GM12801 (cell line): Measurements from ENCODE around the gene NEO1.

ENCODE experiments used
- TF ChIP-seq, protein P1 (sequence below): IDR thresholded peaks from one replicate; pipeline ENCODE4 v1.5.1; 2011; ENCODE audit warnings: control low read depth; ENCODE audit not compliant: insufficient read length; ENCODE audit errors: extremely low read depth

Gene NEO1

DNA sequence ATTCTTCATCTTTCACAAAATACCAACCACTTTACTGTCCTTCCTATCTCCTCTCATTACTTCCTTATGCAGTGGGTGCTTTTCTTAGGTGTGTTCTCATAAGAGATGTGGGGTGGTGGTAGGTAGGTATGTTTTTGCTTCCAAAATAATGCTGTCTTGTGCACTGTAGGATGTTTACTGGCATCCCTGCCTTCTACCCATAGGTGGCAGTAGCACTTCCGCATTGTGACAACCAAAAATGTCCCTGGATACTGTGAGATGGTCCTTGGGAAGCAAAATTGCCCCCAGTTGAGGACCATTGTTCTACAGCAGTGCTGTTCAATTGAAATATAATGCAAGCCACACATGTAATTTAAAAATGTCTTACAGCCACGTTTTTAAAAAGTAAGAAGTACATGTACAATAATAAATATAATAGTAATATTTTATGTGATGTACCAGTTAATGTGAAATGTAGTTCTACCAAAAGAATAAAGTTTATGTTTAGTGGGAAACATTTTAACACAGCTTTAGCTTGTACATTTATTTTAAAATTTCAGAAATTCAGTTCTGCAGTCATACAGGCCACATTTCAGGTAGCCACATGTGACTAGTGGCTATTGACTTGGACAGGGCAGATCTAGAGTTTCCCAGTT lies 75.2 kb downstream of the NEO1 start:
- TF ChIP-seq, protein P1, sequence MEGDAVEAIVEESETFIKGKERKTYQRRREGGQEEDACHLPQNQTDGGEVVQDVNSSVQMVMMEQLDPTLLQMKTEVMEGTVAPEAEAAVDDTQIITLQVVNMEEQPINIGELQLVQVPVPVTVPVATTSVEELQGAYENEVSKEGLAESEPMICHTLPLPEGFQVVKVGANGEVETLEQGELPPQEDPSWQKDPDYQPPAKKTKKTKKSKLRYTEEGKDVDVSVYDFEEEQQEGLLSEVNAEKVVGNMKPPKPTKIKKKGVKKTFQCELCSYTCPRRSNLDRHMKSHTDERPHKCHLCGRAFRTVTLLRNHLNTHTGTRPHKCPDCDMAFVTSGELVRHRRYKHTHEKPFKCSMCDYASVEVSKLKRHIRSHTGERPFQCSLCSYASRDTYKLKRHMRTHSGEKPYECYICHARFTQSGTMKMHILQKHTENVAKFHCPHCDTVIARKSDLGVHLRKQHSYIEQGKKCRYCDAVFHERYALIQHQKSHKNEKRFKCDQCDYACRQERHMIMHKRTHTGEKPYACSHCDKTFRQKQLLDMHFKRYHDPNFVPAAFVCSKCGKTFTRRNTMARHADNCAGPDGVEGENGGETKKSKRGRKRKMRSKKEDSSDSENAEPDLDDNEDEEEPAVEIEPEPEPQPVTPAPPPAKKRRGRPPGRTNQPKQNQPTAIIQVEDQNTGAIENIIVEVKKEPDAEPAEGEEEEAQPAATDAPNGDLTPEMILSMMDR = peak; percentile 45

DNA sequence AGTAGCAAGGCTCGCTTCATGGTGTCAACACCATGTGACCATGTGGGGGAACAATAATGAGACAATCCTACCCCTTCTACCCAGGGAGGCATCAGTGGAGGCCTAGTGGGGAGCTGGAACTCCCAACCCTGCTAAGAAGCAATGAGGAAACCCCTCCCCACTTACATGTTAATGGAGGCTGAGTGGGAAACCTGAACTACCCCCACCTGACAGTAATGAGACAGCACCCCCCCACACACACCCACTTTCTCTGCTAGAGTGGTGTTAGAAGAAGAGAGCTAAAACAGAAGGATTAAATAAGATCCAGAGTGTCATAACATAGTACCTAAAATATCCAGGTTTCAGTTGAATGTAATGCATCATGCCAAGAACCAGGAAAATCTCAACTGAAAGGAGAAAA lies 78.6 kb downstream of the NEO1 start:
- TF ChIP-seq, protein P1 = no peak

DNA sequence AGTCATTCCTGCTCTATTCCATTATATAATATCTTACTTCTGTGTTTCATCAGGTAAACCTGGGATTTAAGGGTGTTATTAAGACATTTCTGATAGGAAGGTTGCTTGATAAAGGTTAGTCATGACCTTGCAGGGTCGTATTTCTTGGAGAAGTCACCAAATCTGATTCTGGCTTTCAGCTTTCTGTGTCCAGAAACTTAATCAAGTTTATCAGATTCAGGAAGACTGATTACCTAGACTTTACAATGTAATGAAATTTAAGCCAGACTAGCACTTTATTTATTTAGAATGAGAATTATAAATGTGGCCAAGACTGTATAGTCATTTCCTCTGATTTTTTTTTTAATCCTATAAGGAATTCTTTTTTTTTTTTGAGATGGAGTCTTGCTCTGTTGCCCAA lies 81.9 kb downstream of the NEO1 start:
- TF ChIP-seq, protein P1 = no peak

DNA sequence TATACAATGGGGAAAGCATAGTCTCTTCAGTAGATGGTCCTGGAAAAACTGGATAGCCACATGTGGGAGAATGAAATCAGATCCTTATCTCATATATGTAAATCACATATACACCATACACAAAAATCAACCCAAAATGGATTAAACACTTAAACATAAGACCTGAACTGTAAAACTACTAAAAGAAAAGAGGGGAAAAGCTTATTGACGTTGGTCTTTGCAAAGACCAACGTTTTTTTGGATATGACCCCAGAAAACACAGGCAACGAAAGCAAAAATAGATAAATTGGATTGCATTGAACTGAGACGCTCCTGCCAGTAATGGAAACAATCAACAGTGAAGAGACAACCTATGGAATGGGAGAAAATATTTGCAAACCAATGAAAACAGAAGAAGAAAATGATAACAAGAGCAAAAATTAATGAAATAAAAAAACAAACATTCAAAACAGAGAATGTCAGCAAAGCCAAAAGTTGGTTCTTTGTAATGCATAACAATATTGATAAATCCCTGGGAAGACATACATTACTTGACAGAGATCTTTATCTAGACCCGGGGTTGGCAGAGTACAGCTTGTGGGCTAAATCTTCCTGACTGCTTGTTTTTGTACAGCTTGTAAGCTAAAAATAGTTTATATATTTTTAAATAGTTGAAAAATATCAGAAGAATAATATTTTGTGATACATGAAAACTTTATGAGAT lies 86.9 kb downstream of the NEO1 start:
- TF ChIP-seq, protein P1 = no peak

DNA sequence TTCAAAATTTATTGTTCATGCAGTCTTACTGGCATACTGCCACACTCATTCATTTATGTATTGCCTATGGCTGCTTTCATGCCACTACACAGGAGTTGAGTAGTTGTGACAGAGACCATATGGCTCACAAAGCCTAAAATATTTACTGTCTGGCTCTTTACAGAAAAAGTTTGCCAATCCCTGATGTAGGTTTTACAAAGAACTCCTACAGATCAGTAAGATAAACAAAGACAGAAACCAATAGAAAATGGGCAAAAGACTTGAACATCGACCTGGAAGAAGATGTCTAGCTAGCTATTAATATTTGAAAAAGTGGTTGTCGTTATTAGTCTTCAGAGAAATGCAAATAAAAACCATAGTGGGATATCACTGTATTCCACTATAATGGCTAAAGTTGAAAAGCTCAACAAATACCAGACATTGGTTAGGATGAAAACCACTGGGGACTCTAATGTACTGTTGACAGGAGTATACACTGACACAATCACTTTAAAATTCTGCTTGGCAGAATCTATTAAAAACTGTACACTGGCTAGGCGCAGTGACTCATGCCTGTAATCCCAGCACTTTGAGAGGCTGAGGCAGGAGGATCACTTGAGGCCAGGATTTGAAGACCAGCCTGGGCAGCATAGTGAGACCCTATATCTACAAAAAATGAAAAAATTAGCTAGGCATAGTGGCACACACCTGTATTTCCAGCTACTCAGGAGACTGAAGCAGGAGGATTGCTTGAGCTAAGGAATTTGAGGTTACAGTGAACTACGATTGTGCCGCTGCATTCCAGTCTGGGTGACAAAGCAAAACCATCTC lies 87.7 kb downstream of the NEO1 start:
- TF ChIP-seq, protein P1 = no peak

DNA sequence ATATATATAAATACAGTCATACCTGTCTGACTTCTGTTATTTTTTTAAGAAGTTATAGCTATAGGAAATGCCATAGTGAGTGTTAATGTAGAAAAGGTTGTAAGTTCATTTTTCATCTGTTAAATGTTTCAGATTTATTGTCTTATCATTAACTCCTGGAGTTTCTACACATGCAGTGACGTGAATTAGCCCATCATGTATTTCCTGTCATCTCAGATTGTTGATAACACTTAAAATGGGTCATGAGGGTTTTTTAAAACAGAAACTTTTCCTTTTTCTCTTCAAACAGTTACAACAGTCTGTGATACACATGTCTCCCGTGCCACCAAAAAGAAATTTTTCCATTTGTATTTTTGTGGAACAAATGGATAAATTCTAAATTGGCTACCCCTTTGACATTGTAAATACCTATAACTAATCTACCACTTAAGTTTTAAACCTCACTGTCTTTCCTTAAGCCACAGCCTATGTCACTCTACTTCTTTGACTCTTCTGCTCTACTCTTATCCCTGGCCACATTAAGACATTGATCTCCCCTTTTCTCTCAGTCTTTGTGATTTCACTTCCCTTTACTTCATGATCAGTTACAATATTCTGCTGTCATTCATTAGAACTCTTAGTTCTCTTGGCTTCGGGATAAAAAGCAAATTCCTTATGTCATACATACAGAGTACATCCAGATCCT lies 89.1 kb downstream of the NEO1 start:
- TF ChIP-seq, protein P1 = no peak
